Loucy (cell line): ENCODE results near the gene AVPR1A.

Experiments
- H2AFZ ChIP-seq: fragments of 200-600 bp; sonication (generic); 2 replicates; pipeline ENCODE4 v1.6.0; 2016; ENCODE audit warnings: antibody characterized with exemption, mild to moderate bottlenecking, low read length, moderate library complexity
- H3F3A ChIP-seq: fragments of 200-600 bp; 2 replicates; pipeline ENCODE4 v1.6.0; 2016; ENCODE audit warnings: antibody characterized with exemption, low read depth, mild to moderate bottlenecking
- H3K27me3 ChIP-seq: fragments of 200-600 bp; sonication (generic); 2 replicates; pipeline ENCODE4 v1.6.1; 2014; ENCODE audit warnings: low read length, mild to moderate bottlenecking; ENCODE audit not compliant: insufficient read depth, poor library complexity, severe bottlenecking
- H3K36me3 ChIP-seq: fragments of 200-600 bp; sonication (generic); 2 replicates; pipeline ENCODE4 v1.6.1; 2016; ENCODE audit warnings: low read length; ENCODE audit not compliant: insufficient read depth
- H3K4me1 ChIP-seq: fragments of 200-600 bp; sonication (generic); 2 replicates; pipeline ENCODE4 v1.5.1; 2014; ENCODE audit warnings: low read length, mild to moderate bottlenecking; ENCODE audit not compliant: insufficient read depth, poor library complexity, severe bottlenecking
- H3K4me2 ChIP-seq: fragments of 200-600 bp; sonication (generic); 2 replicates; pipeline ENCODE4 v1.6.0; 2014; ENCODE audit warnings: antibody characterized with exemption, low read length, low read depth, mild to moderate bottlenecking; ENCODE audit not compliant: poor library complexity, severe bottlenecking
- H3K4me3 ChIP-seq: fragments of 200-600 bp; sonication (generic); 2 replicates; pipeline ENCODE4 v1.5.1; 2014; ENCODE audit warnings: low read length, mild to moderate bottlenecking, mixed read lengths; ENCODE audit not compliant: poor library complexity, severe bottlenecking
- H3K79me2 ChIP-seq: fragments of 200-600 bp; sonication (generic); 2 replicates; pipeline ENCODE4 v1.6.1; 2014; ENCODE audit warnings: low read length; ENCODE audit not compliant: insufficient read depth
- H3K9ac ChIP-seq: fragments of 200-600 bp; sonication (generic); 2 replicates; pipeline ENCODE4 v1.6.0; 2014; ENCODE audit warnings: mild to moderate bottlenecking, low read depth, low read length, moderate library complexity; ENCODE audit not compliant: poor library complexity, severe bottlenecking
- H3K9me2 ChIP-seq: fragments of 200-600 bp; sonication (generic); replicated peaks from 2 replicates; pipeline ENCODE4 v1.6.1; 2016; ENCODE audit warnings: low read depth, low read length, mixed read lengths
- H3K9me3 ChIP-seq: fragments of 200-600 bp; sonication (generic); 2 replicates; pipeline ENCODE4 v1.6.1; 2014; ENCODE audit warnings: mild to moderate bottlenecking, antibody characterized with exemption, low read length, low read depth; ENCODE audit not compliant: insufficient read depth
- H4K20me1 ChIP-seq: fragments of 200-600 bp; sonication (generic); 2 replicates; pipeline ENCODE4 v1.6.0; 2014; ENCODE audit warnings: antibody characterized with exemption, low read length, mild to moderate bottlenecking; ENCODE audit not compliant: insufficient read depth, poor library complexity, severe bottlenecking
- CTCF ChIP-seq: fragments of 200-600 bp; sonication (generic); conservative IDR thresholded peaks from 2 replicates; pipeline ENCODE4 v1.5.1; 2014; ENCODE audit warnings: mild to moderate bottlenecking, antibody characterized with exemption, low read length
- EZH2phosphoT487 ChIP-seq: fragments of 200-600 bp; IDR thresholded peaks from 2 replicates; pipeline ENCODE4 v1.6.1; 2018; ENCODE audit warnings: antibody characterized with exemption, mild to moderate bottlenecking, moderate library complexity, borderline replicate concordance

Gene AVPR1A

GRCh38 chr12:63138488-63138887 lies 12.5 kb downstream of the AVPR1A start:
- Histone ChIP-seq H3K4me3 (no peak overlapping the region), H3K79me2 (no peaks in the 10 kb centered on the region), H3K9me3 (no peaks in the 10 kb centered on the region), H3F3A (no peaks in the 10 kb centered on the region), H4K20me1 (no peaks in the 10 kb centered on the region), H3K36me3 (no peaks in the 10 kb centered on the region), H2AFZ (no peak overlapping the region), H3K4me2 (no peak overlapping the region), H3K9me2 (no peaks in the 10 kb centered on the region), H3K9ac (no peak overlapping the region), H3K27me3 (no peaks in the 10 kb centered on the region), H3K4me1 (no peaks in the 10 kb centered on the region)
- TF ChIP-seq CTCF (no peak), EZH2phosphoT487 (no peak)

GRCh38 chr12:63133981-63134380 lies 17.0 kb downstream of the AVPR1A start:
- no peak overlapping the region for H3K4me2 ChIP-seq
- H3K9me3 ChIP-seq, result no peaks in the 10 kb centered on the region
- TF ChIP-seq CTCF, result no peak
- TF ChIP-seq EZH2phosphoT487, result no peak
- no peaks in the 10 kb centered on the region for H4K20me1 ChIP-seq
- no peak overlapping the region for H3K9ac ChIP-seq
- no peaks in the 10 kb centered on the region for H3K27me3 ChIP-seq
- H3K79me2 ChIP-seq, result no peaks in the 10 kb centered on the region
- no peaks in the 10 kb centered on the region for H3F3A ChIP-seq
- no peak overlapping the region for H3K4me3 ChIP-seq
- H3K4me1 ChIP-seq, result no peaks in the 10 kb centered on the region
- no peak overlapping the region for H2AFZ ChIP-seq
- no peaks in the 10 kb centered on the region for H3K9me2 ChIP-seq
- no peaks in the 10 kb centered on the region for H3K36me3 ChIP-seq

GRCh38 chr12:63132201-63132600 lies 18.8 kb downstream of the AVPR1A start:
- H3K27me3 ChIP-seq, result no peaks in the 10 kb centered on the region
- H3K79me2 ChIP-seq, result no peaks in the 10 kb centered on the region
- no peak overlapping the region for H3K9ac ChIP-seq
- H3K9me2 ChIP-seq, result no peaks in the 10 kb centered on the region
- H3F3A ChIP-seq, result no peaks in the 10 kb centered on the region
- H3K9me3 ChIP-seq, result no peaks in the 10 kb centered on the region
- no peaks in the 10 kb centered on the region for H3K36me3 ChIP-seq
- TF ChIP-seq EZH2phosphoT487, result no peak
- no peak for TF ChIP-seq CTCF
- no peaks in the 10 kb centered on the region for H3K4me1 ChIP-seq
- no peak overlapping the region for H2AFZ ChIP-seq
- H3K4me3 ChIP-seq, result no peak overlapping the region
- H4K20me1 ChIP-seq, result no peaks in the 10 kb centered on the region
- H3K4me2 ChIP-seq, result no peak overlapping the region
